HCT116 (cell line): ENCODE data around the gene GDPD5. TPM values are rescaled to one million over a fixed set of nuclear protein-coding genes. Genes with fewer than 3 reads are reported as not detected.

Experiments
- ATAC-seq: fragments of 200-7000 bp; cut with Tn5 transposase; 2 replicates; pipeline ENCODE4 v1.9.1; 2020; ENCODE audit warnings: mild to moderate bottlenecking, moderate library complexity
- BruUV-seq: library from RNA; stranded (reverse); fragments of 400-500 nt; replicated peaks from 2 replicates; lab custom pipeline; 2021; lab: Mats Ljungman, UMichigan
- CTCF ChIA-PET: fragments of 300-600 bp; sonication (Branson Sonifier 250); formaldehyde crosslinking; loops from one replicate; lab custom pipeline; 2021; ENCODE audit warnings: antibody characterized with exemption; lab: Charles Lee
- POLR2A ChIA-PET: fragments of 300-600, 350-600 bp; sonication (Branson Sonifier 250); formaldehyde crosslinking; loops from one replicate; lab custom pipeline; 2021; ENCODE audit warnings: antibody characterized with exemption; lab: Charles Lee
- RAD21 ChIA-PET, 2 experiments: fragments of 300-600 bp; sonication (Branson Sonifier 250); formaldehyde crosslinking; loops; one replicate each; lab custom pipeline; 2023; ENCODE audit warnings: low total read pairs in 2 of 2; ENCODE audit not compliant: uncharacterized antibody in 2 of 2, unreplicated experiment in 2 of 2, low non-redundant PET in 1 of 2; lab: Charles Lee
- DNase-seq: peaks from one replicate; pipeline ENCODE4 v3.0.0-alpha.2; 2010; ENCODE audit warnings: low read depth, low spot score
- H2AFZ ChIP-seq: fragments of 200-600 bp; shearing (Covaris generic), sonication (generic); 2 replicates; pipeline ENCODE4 v1.6.1; 2017; ENCODE audit warnings: low read depth, mixed run types, mixed read lengths, antibody characterized with exemption, low read length; ENCODE audit not compliant: poor library complexity, severe bottlenecking
- H3K27ac ChIP-seq: 2 replicates; pipeline ENCODE4 v1.5.1; 2012; ENCODE audit warnings: low read depth, low read length
- H3K27me3 ChIP-seq: fragments of 200-600 bp; sonication (generic); 2 replicates; pipeline ENCODE4 v1.6.1; 2016; ENCODE audit warnings: mixed run types, low read length, mixed read lengths; ENCODE audit not compliant: insufficient read depth
- H3K36me3 ChIP-seq, 2 experiments: fragments of 200-500 bp in 1 of 2; fragments of 200-600 bp in 1 of 2; sonication (Bioruptor generic) in 1 of 2; sonication (generic) in 1 of 2; 2 replicates each; pipeline versions ENCODE4 v1.5.1 to v1.6.1; 2014 to 2016; ENCODE audit warnings: low read length in 2 of 2, inconsistent platforms in 1 of 2, mixed read lengths in 1 of 2, mixed run types in 1 of 2; ENCODE audit not compliant: insufficient read depth in 2 of 2, control insufficient read depth in 1 of 2
- H3K4me1 ChIP-seq, 2 experiments: fragments of 200-600 bp in 1 of 2; sonication (generic) in 1 of 2; 2 replicates each; pipeline versions ENCODE4 v1.5.1 to v1.6.1; 2012 to 2017; ENCODE audit warnings: low read length in 2 of 2, inconsistent platforms in 1 of 2, mild to moderate bottlenecking in 1 of 2, mixed read lengths in 1 of 2, mixed run types in 1 of 2, moderate library complexity in 1 of 2; ENCODE audit not compliant: insufficient read depth in 2 of 2, control insufficient read depth in 1 of 2
- H3K4me2 ChIP-seq: fragments of 200-600 bp; sonication (generic); 2 replicates; pipeline ENCODE4 v1.6.1; 2017; ENCODE audit warnings: mixed run types, low read length, mixed read lengths
- H3K4me3 ChIP-seq, 2 experiments: fragments of 200-600 bp in 1 of 2; sonication (generic) in 1 of 2; replicated peaks in 1 of 2; 2 replicates each; pipeline ENCODE4 v1.5.1; 2011 to 2016; ENCODE audit warnings: low read length in 2 of 2, control low read depth in 1 of 2, low read depth in 1 of 2, mild to moderate bottlenecking in 1 of 2, mixed read lengths in 1 of 2, mixed run types in 1 of 2
- H3K79me2 ChIP-seq: fragments of 200-600 bp; sonication (generic); 2 replicates; pipeline ENCODE4 v1.6.1; 2017; ENCODE audit warnings: mild to moderate bottlenecking, mixed run types, low read length, moderate library complexity, mixed read lengths; ENCODE audit not compliant: insufficient read depth
- H3K9ac ChIP-seq: fragments of 200-600 bp; sonication (generic); 2 replicates; pipeline ENCODE4 v1.6.1; 2016; ENCODE audit warnings: low read length, mixed read lengths
- H3K9me2 ChIP-seq: fragments of 200-600 bp; sonication (generic), shearing (Covaris generic); 2 replicates; pipeline ENCODE4 v1.6.1; 2017; ENCODE audit warnings: mixed run types, mild to moderate bottlenecking, moderate library complexity; ENCODE audit not compliant: insufficient read depth
- H3K9me3 ChIP-seq, 2 experiments: fragments of 200-500 bp in 1 of 2; fragments of 200-600 bp in 1 of 2; sonication (Bioruptor generic) in 1 of 2; sonication (generic) in 1 of 2; 2 replicates each; pipeline ENCODE4 v1.6.1; 2014 to 2017; ENCODE audit warnings: low read length in 2 of 2, mixed read lengths in 2 of 2, inconsistent platforms in 1 of 2, low read depth in 1 of 2, mild to moderate bottlenecking in 1 of 2, mixed run types in 1 of 2, moderate library complexity in 1 of 2; ENCODE audit not compliant: control insufficient read depth in 1 of 2, insufficient read depth in 1 of 2
- H4K20me1 ChIP-seq: fragments of 200-600 bp; sonication (generic), shearing (Covaris generic); 2 replicates; pipeline ENCODE4 v1.6.1; 2017; ENCODE audit warnings: mixed run types, mild to moderate bottlenecking, moderate library complexity; ENCODE audit not compliant: insufficient read depth
- CBX3 ChIP-seq: IDR thresholded peaks from 2 replicates; pipeline ENCODE4 v1.6.1; 2012; ENCODE audit warnings: low read depth
- ELF1 ChIP-seq: IDR thresholded peaks from 2 replicates; pipeline ENCODE4 v1.6.1; 2012; ENCODE audit warnings: low read depth, borderline replicate concordance
- SIN3A ChIP-seq: IDR thresholded peaks from 2 replicates; pipeline ENCODE4 v1.6.1; 2012; ENCODE audit warnings: low read depth
- YY1 ChIP-seq: IDR thresholded peaks from 2 replicates; pipeline ENCODE4 v1.6.1; 2011; ENCODE audit warnings: low read length, low read depth, moderate library complexity, mild to moderate bottlenecking; ENCODE audit not compliant: insufficient replicate concordance; ENCODE audit errors: extremely low read depth
- ZFX ChIP-seq: fragments of 450-650 bp; IDR thresholded peaks from 2 replicates; pipeline ENCODE4 v1.6.1; 2017
- intact Hi-C: fragments of 100-400 bp; cut with micrococcal nuclease; formaldehyde crosslinking; loops from 2 replicates; pipeline ENCODE4 v1.10.0; 2022
- total RNA-seq: library from RNA; stranded (reverse); gene quantifications from one replicate; pipeline ENCODE4 v1.2.1, GENCODE V29; 2021; ENCODE audit not compliant: unreplicated experiment
- TF ChIP-seq, protein P1 (sequence below): IDR thresholded peaks from 2 replicates; pipeline ENCODE4 v1.6.1; 2012; ENCODE audit warnings: low read depth

GDPD5 gene
- total RNA-seq, 1 experiment from 2014 or later, result 27.5 TPM

DNA sequence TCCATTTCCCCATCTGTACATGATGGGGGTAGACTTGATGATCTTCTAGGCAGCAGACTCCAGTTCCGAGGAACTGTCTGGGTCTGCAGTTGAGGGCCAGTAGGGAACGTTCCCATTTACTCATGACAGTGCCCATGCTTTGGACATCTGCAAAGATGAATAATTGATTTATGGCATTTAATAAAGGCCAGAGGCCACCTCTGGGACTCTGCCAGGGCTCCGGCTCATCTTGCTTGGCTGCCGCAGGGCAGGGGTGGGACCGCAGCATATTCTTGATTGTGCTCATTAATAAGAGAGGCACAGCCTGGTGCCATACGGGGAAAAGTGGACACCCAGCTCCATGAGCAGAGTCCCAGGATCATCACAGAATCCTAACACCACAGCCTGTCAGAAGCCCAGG is 64.6 kb downstream of the GDPD5 start:
- Histone ChIP-seq H4K20me1 (no peaks in the 10 kb centered on the region), H3K4me3 (no peak overlapping the region), H3K9me2 (no peaks in the 10 kb centered on the region), H3K4me1 (no peaks in the 10 kb centered on the region; a peak in 1 of 4 replicates), H3K79me2 (no peaks in the 10 kb centered on the region), H3K27me3 (no peaks in the 10 kb centered on the region), H3K27ac (no peak overlapping the region), H3K36me3 (no peaks in the 10 kb centered on the region), H3K9me3 (no peaks in the 10 kb centered on the region), H3K4me2 (no peak overlapping the region), H2AFZ (no peak overlapping the region), H3K9ac (no peak overlapping the region)
- intact Hi-C loops, result no loop called here
- ATAC-seq (no peak), DNase-seq (no peak)
- no TSS peak for BruUV-seq
- CTCF ChIA-PET, result no interaction called here
- RAD21 ChIA-PET, result no interaction called here
- POLR2A ChIA-PET, result no interaction called here
- TF ChIP-seq ZFX, result no peak

- DNase-seq, result no peak
- Histone ChIP-seq H3K36me3 (no peaks in the 10 kb centered on the region; a peak in 1 of 4 replicates), H3K9me2 (no peaks in the 10 kb centered on the region), H4K20me1 (no peaks in the 10 kb centered on the region), H3K4me1 (no peaks in the 10 kb centered on the region), H3K79me2 (no peaks in the 10 kb centered on the region), H3K27me3 (no peaks in the 10 kb centered on the region), H3K9me3 (no peaks in the 10 kb centered on the region), H3K9ac (no peak overlapping the region), H2AFZ (no peak overlapping the region), H3K4me2 (no peak overlapping the region), H3K4me3 (no peak overlapping the region), H3K27ac (no peak overlapping the region)
- ChIA-PET POLR2A (no interaction called here), CTCF (no interaction called here), RAD21 (no interaction called here)
- no peak for ATAC-seq
- BruUV-seq, result no TSS peak
- no peak for TF ChIP-seq ELF1
- no peak for TF ChIP-seq YY1
- TF ChIP-seq SIN3A, result no peak
- TF ChIP-seq, protein P1, sequence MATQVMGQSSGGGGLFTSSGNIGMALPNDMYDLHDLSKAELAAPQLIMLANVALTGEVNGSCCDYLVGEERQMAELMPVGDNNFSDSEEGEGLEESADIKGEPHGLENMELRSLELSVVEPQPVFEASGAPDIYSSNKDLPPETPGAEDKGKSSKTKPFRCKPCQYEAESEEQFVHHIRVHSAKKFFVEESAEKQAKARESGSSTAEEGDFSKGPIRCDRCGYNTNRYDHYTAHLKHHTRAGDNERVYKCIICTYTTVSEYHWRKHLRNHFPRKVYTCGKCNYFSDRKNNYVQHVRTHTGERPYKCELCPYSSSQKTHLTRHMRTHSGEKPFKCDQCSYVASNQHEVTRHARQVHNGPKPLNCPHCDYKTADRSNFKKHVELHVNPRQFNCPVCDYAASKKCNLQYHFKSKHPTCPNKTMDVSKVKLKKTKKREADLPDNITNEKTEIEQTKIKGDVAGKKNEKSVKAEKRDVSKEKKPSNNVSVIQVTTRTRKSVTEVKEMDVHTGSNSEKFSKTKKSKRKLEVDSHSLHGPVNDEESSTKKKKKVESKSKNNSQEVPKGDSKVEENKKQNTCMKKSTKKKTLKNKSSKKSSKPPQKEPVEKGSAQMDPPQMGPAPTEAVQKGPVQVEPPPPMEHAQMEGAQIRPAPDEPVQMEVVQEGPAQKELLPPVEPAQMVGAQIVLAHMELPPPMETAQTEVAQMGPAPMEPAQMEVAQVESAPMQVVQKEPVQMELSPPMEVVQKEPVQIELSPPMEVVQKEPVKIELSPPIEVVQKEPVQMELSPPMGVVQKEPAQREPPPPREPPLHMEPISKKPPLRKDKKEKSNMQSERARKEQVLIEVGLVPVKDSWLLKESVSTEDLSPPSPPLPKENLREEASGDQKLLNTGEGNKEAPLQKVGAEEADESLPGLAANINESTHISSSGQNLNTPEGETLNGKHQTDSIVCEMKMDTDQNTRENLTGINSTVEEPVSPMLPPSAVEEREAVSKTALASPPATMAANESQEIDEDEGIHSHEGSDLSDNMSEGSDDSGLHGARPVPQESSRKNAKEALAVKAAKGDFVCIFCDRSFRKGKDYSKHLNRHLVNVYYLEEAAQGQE, result no peak
- TF ChIP-seq CBX3, result no peak
- intact Hi-C loops, result no loop called here
Measured at GRCh38 chr11:75456596-75457183, 69.1 kb downstream of the GDPD5 start.
